Mammary epithelial cell (primary cell): ENCODE data around the gene DPEP2NB.

Experiments used
- CTCF ChIP-seq, 2 donors: IDR thresholded peaks in 1 of 2; conservative IDR thresholded peaks in 1 of 2; 2 replicates each; pipeline ENCODE4 v1.5.1; 2011 to 2012; ENCODE audit warnings: inconsistent platforms in 2 of 2, low read length in 2 of 2, mild to moderate bottlenecking in 2 of 2, control low read depth in 1 of 2, low read depth in 1 of 2; ENCODE audit not compliant: insufficient read depth in 1 of 2; ENCODE audit errors: extremely low read depth in 1 of 2
- EZH2 ChIP-seq: IDR thresholded peaks from 2 replicates; pipeline ENCODE4 v1.6.1; 2012; ENCODE audit warnings: low read length, inconsistent platforms, borderline replicate concordance

GRCh38 chr16:67967183-67967957 lies 48.3 kb downstream of the DPEP2NB start:
- no peak for TF ChIP-seq CTCF (conservative IDR thresholded peaks at IDR 0.05 in 1 of 2, IDR thresholded peaks at IDR 0.05 in 1 of 2; ENCODE audit: extremely low read depth in 1 of 2, insufficient read depth in 1 of 2, low read depth in 1 of 2, low read length in 2 of 2)
- TF ChIP-seq EZH2 = no peak
